ENCODE measurements around the gene PARD3.
"Not testable (repeated sequence)": the region's sequence is repeated elsewhere in the genome, so short reads cannot be mapped to it uniquely, and the experiment has no call there.

The PARD3 gene

GRCh38 chr10:34358729-34359434 lies 456.2 kb downstream of the PARD3 start:
- DNase-seq, result no peak

GRCh38 chr10:34356463-34356862 lies 458.6 kb downstream of the PARD3 start:
- DNase-seq, result no peak

DNA sequence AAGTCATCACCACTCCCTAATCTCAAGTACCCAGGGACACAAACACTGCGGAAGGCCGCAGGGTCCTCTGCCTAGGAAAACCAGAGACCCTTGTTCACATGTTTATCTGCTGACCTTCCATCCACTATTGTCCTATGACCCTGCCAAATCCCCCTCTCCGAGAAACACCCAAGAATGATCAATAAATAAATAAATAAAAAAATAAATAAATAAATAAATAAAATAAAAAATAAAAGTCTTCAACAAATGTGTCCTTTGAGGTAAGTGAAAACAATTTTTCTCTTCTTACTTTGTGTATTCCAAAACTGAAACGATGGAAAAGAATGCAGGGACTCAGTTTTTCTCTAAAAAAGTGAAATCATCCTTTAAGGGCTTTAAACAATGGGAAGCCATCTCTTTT lies 461.6 kb downstream of the PARD3 start:
- DNase-seq, result not testable (repeated sequence)

- DNase-seq, result not testable (repeated sequence)
Measured at GRCh38 chr10:34352599-34353204, 462.4 kb downstream of the PARD3 start.

GRCh38 chr10:34351161-34351560 lies 463.9 kb downstream of the PARD3 start:
- no peak for DNase-seq

- DNase-seq, result no peak
Measured at GRCh38 chr10:34348917-34349485, 466.1 kb downstream of the PARD3 start.

- DNase-seq, result no peak
Measured at GRCh38 chr10:34348021-34348420, 467.1 kb downstream of the PARD3 start.

DNA sequence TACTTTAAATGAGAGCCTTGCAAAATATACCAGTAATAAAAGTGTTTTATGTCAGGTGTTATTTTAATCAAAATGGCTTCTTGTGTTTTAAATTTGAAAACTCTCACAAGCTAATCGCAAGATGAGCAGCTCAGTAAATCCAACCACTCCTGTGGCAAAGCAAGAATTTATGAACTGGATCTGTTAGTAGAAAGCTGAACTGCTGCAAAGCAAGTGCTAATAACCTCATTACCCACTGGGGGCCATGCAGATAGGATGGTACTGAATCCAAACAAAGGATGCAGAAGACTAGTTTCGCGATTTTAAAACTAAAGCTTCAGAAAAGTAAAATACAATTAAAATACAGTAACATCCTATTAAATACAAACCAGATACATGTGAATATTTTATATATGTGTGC lies 468.0 kb downstream of the PARD3 start:
- DNase-seq, result no peak

DNA sequence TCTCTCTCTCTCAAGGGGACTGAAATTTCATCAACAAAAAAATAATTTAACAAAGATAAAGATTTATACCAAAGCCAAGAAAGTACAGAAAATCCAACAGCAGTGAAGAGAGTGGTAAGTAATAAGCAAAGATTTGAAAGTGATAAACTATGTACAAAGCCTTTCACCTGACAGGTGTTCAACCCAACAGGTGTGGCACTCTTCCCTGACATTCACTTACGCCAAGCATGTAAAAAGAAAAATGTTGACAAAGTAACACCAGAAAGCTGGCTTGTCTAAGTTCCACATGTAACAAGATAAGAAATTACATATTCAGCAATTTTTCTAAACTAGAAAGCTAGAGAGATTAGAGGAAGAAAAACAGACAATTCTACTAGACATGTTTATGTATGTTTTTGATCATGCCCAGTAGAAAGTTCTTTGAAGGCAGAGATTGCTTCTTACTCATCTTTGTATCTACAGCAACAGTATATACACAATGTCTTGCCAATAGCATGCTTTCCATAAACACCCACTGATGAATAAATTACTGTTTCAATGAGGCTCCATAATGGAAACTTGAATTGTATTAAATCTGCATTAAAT lies 468.5 kb downstream of the PARD3 start:
- no peak for DNase-seq

- DNase-seq, result no peak
Measured at GRCh38 chr10:34345383-34345782, 469.7 kb downstream of the PARD3 start.

GRCh38 chr10:34343764-34344163 lies 471.3 kb downstream of the PARD3 start:
- DNase-seq, result no peak

GRCh38 chr10:34341473-34341872 lies 473.6 kb downstream of the PARD3 start:
- no peak for DNase-seq

DNA sequence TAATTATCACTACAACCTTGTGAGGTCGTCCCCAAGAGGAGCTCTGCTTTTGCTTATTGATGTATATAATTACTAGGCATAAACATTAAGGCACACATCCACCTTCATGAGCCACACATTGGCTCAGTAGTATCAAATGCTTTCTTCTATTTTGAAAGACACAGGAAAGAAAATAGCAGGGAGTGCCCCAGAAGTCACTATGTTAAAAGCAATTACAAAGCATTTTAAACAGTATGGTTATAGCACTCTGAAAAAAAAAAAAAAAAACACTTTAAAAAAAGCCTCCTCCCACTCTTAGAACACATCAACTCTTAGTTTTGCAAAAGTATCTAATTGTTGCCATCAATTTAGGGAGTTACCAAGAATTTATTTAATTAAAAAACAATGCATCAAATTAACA lies 474.2 kb downstream of the PARD3 start:
- no peak for DNase-seq

DNA sequence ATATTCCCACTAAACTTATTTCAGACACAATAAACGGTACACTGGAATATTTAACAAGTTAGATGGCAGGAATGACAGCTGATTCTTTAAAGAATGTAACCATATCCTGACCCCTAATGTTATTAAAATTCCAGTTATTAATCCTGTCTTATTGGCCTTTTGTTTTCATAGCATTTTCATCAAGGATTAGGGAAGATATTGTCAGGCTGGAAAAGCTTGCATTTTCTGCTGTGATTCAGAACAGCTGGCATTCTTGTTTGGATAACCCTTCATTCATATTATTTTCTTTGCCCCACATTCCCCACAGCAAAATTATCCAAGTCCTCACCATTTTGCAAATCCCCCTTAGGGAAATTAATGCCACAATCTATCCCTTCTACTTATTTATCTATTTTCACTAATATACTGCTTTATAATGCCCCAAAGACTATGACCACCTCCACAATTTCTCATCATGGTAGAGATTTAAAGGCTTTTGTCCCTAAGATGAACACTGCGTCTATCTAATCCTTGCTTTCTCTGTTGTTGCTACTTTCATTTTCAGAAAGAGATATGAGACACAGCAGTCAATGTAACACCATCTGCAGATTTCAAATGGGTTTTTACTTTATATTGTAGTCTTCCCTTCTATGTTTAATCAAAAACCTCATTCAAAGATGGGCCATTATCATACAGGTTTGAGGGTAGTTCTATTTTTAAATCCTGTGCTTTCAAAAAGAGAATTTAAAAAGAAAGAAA lies 475.1 kb downstream of the PARD3 start:
- DNase-seq, result no peak

DNA sequence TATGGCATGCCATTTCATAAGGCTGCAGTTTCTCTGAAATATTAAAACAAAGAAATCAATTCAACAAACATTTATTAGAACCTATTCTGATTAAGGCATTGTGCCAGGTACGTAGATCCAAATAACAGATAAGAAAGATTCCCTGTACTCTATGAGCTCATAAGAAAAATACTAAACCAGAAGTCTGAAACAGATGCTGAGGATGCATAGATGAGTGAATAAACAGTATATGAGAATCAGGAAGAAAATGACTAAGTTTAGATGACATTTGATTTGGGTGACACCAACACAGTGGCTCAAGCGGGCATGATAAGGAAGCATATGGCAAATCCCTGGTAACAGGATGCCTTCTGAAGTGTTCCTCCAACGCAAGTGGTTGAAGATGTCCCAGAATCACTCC lies 477.2 kb downstream of the PARD3 start:
- DNase-seq, result no peak

DNA sequence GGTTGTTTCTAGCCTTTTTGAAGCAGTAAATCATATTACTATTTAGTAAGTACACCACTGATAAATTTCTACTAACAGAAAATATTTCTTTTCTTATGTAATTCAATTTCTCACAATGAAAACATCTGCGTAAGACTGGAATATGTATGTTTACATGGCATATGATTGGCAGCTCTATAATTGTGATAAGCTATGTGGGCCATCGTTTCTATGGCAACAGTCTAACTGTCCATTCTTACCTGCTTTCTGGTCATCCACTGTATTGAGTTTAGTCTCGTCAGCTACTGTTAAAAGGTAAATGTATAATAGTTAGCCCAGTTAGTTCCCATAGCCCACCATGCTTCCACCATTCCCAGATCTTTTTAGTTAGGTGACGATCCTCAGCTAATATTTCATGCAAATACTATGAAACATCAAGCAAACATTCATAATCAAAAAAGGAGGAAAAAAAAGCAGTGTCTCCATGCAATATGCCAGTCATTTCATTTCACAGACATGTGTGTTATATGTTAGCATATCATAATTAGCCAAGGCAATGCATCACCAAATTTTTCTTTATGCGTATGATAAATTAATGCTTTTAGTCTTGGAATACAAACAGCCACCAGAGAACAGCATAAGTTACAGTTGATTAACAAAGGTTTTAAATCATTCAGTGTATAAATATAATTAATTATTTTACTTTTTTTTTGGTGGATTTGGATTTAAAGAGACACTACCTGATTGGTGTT lies 479.0 kb downstream of the PARD3 start:
- peak in 1 of 2 experiments; percentile 54 for DNase-seq

DNA sequence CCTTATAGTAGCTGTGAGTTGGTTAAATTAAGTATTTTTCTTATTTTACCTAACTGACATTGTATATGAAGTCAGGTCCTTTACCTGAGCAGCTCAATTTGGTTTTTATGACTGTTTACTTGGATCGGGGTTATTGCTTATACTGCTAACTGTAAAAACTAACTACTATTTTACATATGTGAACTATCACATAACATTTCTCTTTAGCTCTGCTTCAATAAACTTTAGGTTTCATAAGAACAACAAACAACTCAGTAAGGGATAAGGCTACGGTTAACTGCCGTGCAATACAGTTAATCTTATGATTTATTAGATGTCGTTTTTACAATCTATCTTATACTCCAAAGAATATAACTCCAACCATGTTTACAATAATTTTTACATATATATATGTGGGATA lies 480.2 kb downstream of the PARD3 start:
- no peak for DNase-seq

DNA sequence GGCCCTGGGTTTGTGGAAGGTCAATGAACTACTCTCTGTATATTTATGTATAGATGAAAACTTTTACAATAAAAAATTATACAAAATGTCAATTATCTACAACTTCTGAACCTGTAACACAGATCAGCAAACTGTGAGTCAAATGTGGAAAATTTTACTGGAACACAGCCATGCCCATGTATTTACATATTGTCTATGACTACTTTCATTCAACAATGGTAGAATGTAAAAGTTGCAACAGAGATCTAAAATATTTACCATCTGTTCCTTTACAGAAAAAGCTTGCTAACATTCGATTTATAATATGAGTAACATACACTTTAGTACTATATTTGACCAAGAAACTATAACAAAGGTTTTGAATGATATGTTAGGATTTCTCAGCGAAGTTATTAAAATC lies 481.6 kb downstream of the PARD3 start:
- no peak for DNase-seq

DNA sequence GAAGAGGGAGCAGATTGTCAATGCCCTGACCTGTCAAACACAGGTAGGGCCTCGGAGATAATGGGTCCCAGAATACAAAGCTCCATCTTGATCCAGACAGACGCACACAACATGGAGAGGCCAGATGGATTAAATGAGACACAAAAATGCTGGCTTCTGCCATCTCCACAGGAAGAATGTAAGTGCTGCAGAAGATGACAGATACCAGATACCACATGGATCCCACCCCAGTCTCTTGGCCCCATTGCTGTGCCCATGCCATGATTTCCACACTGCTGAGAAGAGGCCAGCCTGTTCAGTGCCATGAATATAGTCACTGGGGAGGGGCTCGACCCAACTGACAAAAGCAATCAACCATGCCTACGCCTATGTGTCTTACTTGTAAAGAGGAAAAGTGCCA lies 487.9 kb downstream of the PARD3 start:
- no peak for DNase-seq

- no peak for DNase-seq
Measured at GRCh38 chr10:34323192-34323591, 491.9 kb downstream of the PARD3 start.

- DNase-seq, result peak in 1 of 2 experiments; percentile 56
Measured at GRCh38 chr10:34320265-34320664, 494.8 kb downstream of the PARD3 start.

DNA sequence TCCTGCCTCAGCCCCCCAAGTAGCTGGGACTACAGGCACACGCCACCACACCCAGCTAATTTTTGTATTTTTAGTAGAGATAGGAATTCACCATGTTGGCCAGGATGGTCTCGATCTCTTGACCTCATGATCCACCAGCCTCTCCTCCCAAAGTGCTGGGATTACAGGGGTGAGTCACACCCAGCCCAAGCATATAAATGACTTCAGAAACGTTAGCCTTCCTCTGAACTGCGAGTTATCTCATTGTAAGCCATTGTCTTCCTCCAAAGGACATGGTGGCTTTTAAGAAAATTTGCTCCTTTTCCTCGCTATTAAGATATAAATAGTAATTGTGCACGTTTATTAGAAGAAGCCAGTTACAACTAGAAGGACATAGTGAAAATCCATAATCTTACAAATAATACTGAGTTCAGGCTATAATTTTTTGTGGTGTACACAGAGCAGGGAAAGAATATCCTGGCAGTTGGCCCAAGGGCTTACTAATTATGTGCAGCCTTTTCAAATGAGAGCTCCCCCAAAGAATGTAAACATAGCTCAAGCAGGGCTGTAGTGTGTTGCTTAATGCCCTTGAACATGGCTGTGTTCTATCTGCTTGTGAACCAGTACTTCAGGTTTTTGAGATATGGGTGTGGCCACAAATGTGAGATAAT lies 495.8 kb downstream of the PARD3 start:
- peak; percentile 52 to 67 for DNase-seq
